A549 (cell line): ENCODE measurements around the gene PRDM15. TPM values are rescaled to one million over a fixed set of nuclear protein-coding genes. Genes with fewer than 3 reads are reported as not detected.

ENCODE experiments used
- ATAC-seq, 2 experiments: fragments of 200-7000 bp in 1 of 2; fragments of >200 bp in 1 of 2; cut with Nextera tagmentation in 1 of 2; cut with Tn5 transposase in 1 of 2; 3 replicates each; pipeline versions ENCODE4 v1.8.0 to v1.9.1; 2018 to 2020; ENCODE audit warnings: mild to moderate bottlenecking in 1 of 2, moderate library complexity in 1 of 2
- CTCF ChIA-PET: fragments of 300-600 bp; sonication (Branson Sonifier 250); formaldehyde crosslinking; extraction: SDS; loops from one replicate; lab custom pipeline; 2021; ENCODE audit warnings: antibody characterized with exemption, inconsistent platforms; lab: Yijun Ruan, JAX
- POLR2A ChIA-PET: fragments of 350-600 bp; formaldehyde crosslinking; extraction: SDS; loops from one replicate; lab custom pipeline; 2021; ENCODE audit warnings: antibody characterized with exemption, inconsistent platforms; lab: Yijun Ruan, JAX
- DNase-seq, 2 experiments: peaks; one replicate each; pipeline versions ENCODE4 v3.0.0 to v3.0.0-alpha.2; 2011 to 2016; ENCODE audit warnings: low read depth in 1 of 2, low spot score in 1 of 2
- FAIRE-seq: peaks from 2 replicates; lab custom pipeline; 2011; peaks lifted over from hg19 to GRCh38; lab: Jason Lieb, UNC
- H3K27ac ChIP-seq, 2 experiments: fragments of >200 bp; sonication (Bioruptor Twin); formaldehyde crosslinking; 3 replicates each; pipeline ENCODE4 v1.5.1; 2016 to 2017
- H3K4me1 ChIP-seq: fragments of >200 bp; sonication (Bioruptor Twin); formaldehyde crosslinking; 3 replicates; pipeline ENCODE4 v1.6.1; 2016
- H3K4me2 ChIP-seq: fragments of >200 bp; sonication (Bioruptor Twin); formaldehyde crosslinking; 3 replicates; pipeline ENCODE4 v1.6.1; 2016
- H3K4me3 ChIP-seq: fragments of >200 bp; sonication (Bioruptor Twin); formaldehyde crosslinking; 3 replicates; pipeline ENCODE4 v1.5.1; 2016
- H3K9me3 ChIP-seq: fragments of >200 bp; sonication (Bioruptor Twin); formaldehyde crosslinking; 3 replicates; pipeline ENCODE4 v1.6.1; 2016
- ATOH8 ChIP-seq: fragments of 250-450 bp; sonication (Bioruptor Pico); IDR thresholded peaks from 2 replicates; pipeline ENCODE4 v1.5.0; 2020; ENCODE audit warnings: low read depth, mild to moderate bottlenecking, moderate library complexity
- BHLHE40 ChIP-seq: IDR thresholded peaks from 2 replicates; pipeline ENCODE4 v1.6.1; 2012; ENCODE audit warnings: low read depth, low read length, inconsistent platforms
- CEBPB ChIP-seq, 2 experiments: fragments of >200 bp in 1 of 2; sonication (Bioruptor Twin) in 1 of 2; formaldehyde crosslinking in 1 of 2; IDR thresholded peaks; 2 replicates each; pipeline ENCODE4 v1.6.1; 2012 to 2016
- EHMT2 ChIP-seq: fragments of 200-600 bp; sonication (generic); IDR thresholded peaks from 2 replicates; pipeline ENCODE4 v1.6.1; 2016; ENCODE audit warnings: antibody characterized with exemption, low read depth, mild to moderate bottlenecking, moderate library complexity
- ESRRA ChIP-seq: fragments of 150-350 bp; IDR thresholded peaks from 2 replicates; pipeline ENCODE4 v1.6.1; 2014; ENCODE audit warnings: mild to moderate bottlenecking, low read length, borderline replicate concordance
- FOSL2 ChIP-seq, 2 experiments: fragments of 450-650 bp in 1 of 2; fragments of >200 bp in 1 of 2; sonication (Bioruptor Twin) in 1 of 2; formaldehyde crosslinking; IDR thresholded peaks; 2 replicates each; pipeline versions ENCODE4 v1.5.0 to v1.6.1; 2016 to 2020; ENCODE audit warnings: mild to moderate bottlenecking in 1 of 2, moderate library complexity in 1 of 2
- GATA3 ChIP-seq: IDR thresholded peaks from 2 replicates; pipeline ENCODE4 v1.6.1; 2012; ENCODE audit warnings: borderline replicate concordance
- HDAC2 ChIP-seq: fragments of 200-600 bp; sonication (generic); IDR thresholded peaks from 2 replicates; pipeline ENCODE4 v1.6.1; 2016
- HES2 ChIP-seq: fragments of >200 bp; sonication (Bioruptor Twin); formaldehyde crosslinking; IDR thresholded peaks from 2 replicates; pipeline ENCODE4 v1.6.1; 2016
- HEYL ChIP-seq: fragments of 250-450 bp; sonication (Bioruptor Pico); IDR thresholded peaks from 2 replicates; pipeline ENCODE4 v1.8.0; 2021; ENCODE audit warnings: mild to moderate bottlenecking, moderate library complexity
- JUN ChIP-seq, 2 experiments: fragments of >200 bp; sonication (Bioruptor Twin); formaldehyde crosslinking; IDR thresholded peaks; 2 replicates in 1 of 2; 3 replicates in 1 of 2; pipeline ENCODE4 v1.6.1; 2016 to 2017
- PHF8 ChIP-seq: fragments of 200-600 bp; sonication (generic); IDR thresholded peaks from 2 replicates; pipeline ENCODE4 v1.6.1; 2016; ENCODE audit warnings: low read depth, mild to moderate bottlenecking, antibody characterized with exemption, moderate library complexity, borderline replicate concordance
- POLR2AphosphoS2 ChIP-seq: conservative IDR thresholded peaks from 2 replicates; pipeline ENCODE4 v1.6.1; 2012; ENCODE audit warnings: low read length, improper control_type of control experiment, inconsistent platforms
- RARB ChIP-seq: fragments of 250-450 bp; sonication (Bioruptor Pico); IDR thresholded peaks from 2 replicates; pipeline ENCODE4 v1.8.0; 2021; ENCODE audit warnings: mild to moderate bottlenecking, moderate library complexity
- RCOR1 ChIP-seq: fragments of 150-350 bp; IDR thresholded peaks from 2 replicates; pipeline ENCODE4 v1.6.1; 2014; ENCODE audit warnings: antibody characterized with exemption, low read length, low read depth
- REST ChIP-seq: fragments of 200-600 bp; sonication (generic); IDR thresholded peaks from 2 replicates; pipeline ENCODE4 v1.6.1; 2016; ENCODE audit warnings: antibody characterized with exemption, mild to moderate bottlenecking, moderate library complexity
- SREBF2 ChIP-seq: fragments of 450-650 bp; IDR thresholded peaks from 2 replicates; pipeline ENCODE4 v1.6.1; 2014; ENCODE audit warnings: mild to moderate bottlenecking, moderate library complexity
- TFCP2L1 ChIP-seq: fragments of 250-450 bp; sonication (Bioruptor Pico); IDR thresholded peaks from 2 replicates; pipeline ENCODE4 v1.5.0; 2021; ENCODE audit warnings: mild to moderate bottlenecking
- TP53 ChIP-seq: fragments of 250-450 bp; sonication (Bioruptor Pico); IDR thresholded peaks from 2 replicates; pipeline ENCODE4 v1.5.0; 2021; ENCODE audit warnings: mild to moderate bottlenecking, moderate library complexity
- ZC3H11A ChIP-seq: fragments of 450-650 bp; IDR thresholded peaks from 2 replicates; pipeline ENCODE4 v1.6.1; 2014; ENCODE audit warnings: antibody characterized with exemption, mild to moderate bottlenecking
- ZFP36 ChIP-seq: fragments of 450-650 bp; IDR thresholded peaks from 2 replicates; pipeline ENCODE4 v1.6.1; 2014; ENCODE audit warnings: borderline replicate concordance; ENCODE audit not compliant: partially characterized antibody
- WGBS: methylation state at CpG from one replicate; pipeline ENCODE4 v1.1.6; 2017; ENCODE audit errors: missing lambda C conversion rate; 5-methylcytosine and 5-hydroxymethylcytosine counted together
- polyA plus RNA-seq, 4 experiments: library from polyadenylated mRNA; depleted of rRNA in 3 of 4; stranded (reverse); fragments of >200 nt; fragmentation: RNase III in 1 of 4; extraction: RNeasy Plus Mini Kit Qiagen cat#74134 plus additional on column Dnase treatment in 1 of 4; gene quantifications; 2 replicates in 3 of 4; 3 replicates in 1 of 4; pipeline ENCODE4 v1.2.3, GENCODE V29; 2011 to 2017

Gene PRDM15
- polyA plus RNA-seq, 2 of the 4 experiments (the other 2 are of a cell fraction) = 4.5 to 6.1 TPM

DNA sequence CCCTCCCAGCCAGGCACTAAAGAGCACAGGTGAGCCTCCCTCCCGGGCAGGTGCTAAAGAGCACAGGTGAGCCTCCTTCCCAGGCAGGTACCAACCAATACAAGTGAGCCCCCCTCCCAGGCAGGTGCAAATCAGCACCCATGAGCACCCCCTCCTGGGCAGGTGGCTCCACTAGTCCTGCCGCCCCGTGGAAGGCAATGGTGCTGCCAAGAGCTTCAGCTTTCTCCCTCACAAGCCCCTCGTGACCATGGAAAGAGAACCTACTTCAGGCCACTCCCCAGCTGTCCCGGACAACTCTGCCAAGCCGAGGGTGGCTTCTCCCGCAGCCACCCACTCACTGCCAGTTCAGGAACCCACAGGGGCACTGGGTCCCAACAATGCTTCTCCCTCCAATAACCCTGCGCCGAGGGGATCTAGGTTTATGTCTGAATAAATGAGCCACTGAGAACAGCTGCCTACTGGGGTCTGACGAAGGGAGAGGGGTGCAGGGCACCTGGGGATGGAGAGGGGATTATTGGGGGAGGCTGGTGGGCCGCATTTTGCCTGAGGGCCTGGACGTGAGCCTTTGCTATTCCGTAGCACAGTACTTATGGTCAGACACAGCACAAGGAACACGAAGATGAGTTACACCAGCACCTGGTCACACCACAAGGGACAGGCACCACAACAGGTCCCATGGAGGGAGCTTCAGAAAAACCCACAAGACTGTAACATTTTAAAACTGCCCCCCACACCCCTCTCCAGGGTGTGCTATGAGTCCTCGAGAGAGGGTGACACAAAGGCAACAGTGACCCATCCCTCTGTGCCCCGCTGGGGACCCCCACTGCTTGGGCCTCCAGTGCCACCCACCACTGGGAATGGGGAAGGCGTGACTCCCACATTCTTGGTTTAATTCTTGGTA is 46.3 kb downstream of the PRDM15 start (continued):
- no peak for TF ChIP-seq RCOR1
- TF ChIP-seq BHLHE40 = no peak
- no peak for TF ChIP-seq TFCP2L1 (CRISPR knock-in tag)
- no peak for TF ChIP-seq TP53 (CRISPR knock-in tag)
- no peak for TF ChIP-seq POLR2AphosphoS2

DNA sequence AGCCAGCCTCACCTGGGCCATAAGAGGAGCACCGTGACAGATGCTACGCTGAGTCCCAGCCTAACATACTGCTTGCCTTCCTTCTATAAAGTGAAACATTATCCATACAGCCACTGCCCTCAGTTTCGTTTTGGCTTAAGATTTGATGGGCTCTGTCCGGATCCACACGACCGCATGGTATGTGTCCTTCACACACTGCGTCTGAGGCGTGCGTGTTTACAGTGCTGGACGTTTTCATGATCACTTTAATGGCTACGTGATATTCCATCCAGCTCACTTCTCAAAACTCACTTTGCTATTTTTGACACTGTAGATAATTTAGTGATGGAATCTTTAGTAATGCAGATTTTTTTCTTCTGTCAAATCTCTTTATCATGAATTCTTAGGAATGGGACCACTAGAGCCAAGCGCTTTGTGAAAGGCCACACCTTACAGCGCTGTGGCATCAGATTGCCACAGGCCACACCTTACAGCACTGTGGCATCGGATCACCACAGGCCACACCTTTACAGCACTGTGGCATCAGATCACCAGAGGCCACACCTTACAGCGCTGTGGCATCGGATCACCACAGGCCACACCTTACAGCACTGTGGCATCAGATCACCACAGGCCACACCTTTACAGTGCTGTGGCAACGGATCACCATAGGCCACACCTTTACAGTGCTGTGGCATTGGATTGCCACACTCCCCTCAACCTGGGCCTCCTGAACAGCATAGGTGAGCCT is 47.1 kb downstream of the PRDM15 start:
- Histone ChIP-seq H3K4me2 (no peak overlapping the region), H3K4me1 (no peaks in the 10 kb centered on the region), H3K9me3 (no peaks in the 10 kb centered on the region), H3K27ac (no peak overlapping the region), H3K4me3 (no peak overlapping the region)
- 95% methylated on average over 15 of the region's 17 CpGs for WGBS
- CTCF ChIA-PET = interaction anchor here (1.1 kb wide), 1 partner anchor 15 kb away, joined by 3 read pairs; no protein-coding TSS in a partner anchor
- TF ChIP-seq HES2 = no peak
- no peak for TF ChIP-seq CEBPB (IDR thresholded peaks at IDR 0.05)
- TF ChIP-seq SREBF2 = no peak
- TF ChIP-seq HEYL (CRISPR knock-in tag) = no peak
- no peak for TF ChIP-seq HDAC2
- no peak for TF ChIP-seq JUN (IDR thresholded peaks at IDR 0.05)
- TF ChIP-seq ATOH8 = no peak
- TF ChIP-seq POLR2AphosphoS2 = no peak
- TF ChIP-seq, all 56 proteins: peak for 0
- no peak for ATAC-seq
- no peak for FAIRE-seq
- DNase-seq = no peak
- POLR2A ChIA-PET = no interaction called here

GRCh38 chr21:41831453-41831831 is 47.7 kb downstream of the PRDM15 start:
- no peak for TF ChIP-seq ZC3H11A
- no peak for TF ChIP-seq ZFP36
- no peak for TF ChIP-seq FOSL2 (IDR thresholded peaks at IDR 0.05)
- TF ChIP-seq FOSL2 (CRISPR knock-in tag; IDR thresholded peaks at IDR 0.05) = no peak
- no peak for TF ChIP-seq GATA3
- no peak for TF ChIP-seq ESRRA
- no peak for TF ChIP-seq EHMT2
- TF ChIP-seq PHF8 = no peak
- TF ChIP-seq RARB = no peak
- TF ChIP-seq HES2 = no peak
- no peak for TF ChIP-seq POLR2AphosphoS2
- TF ChIP-seq TP53 (CRISPR knock-in tag) = no peak
- no peak for TF ChIP-seq REST
- Histone ChIP-seq H3K9me3 (no peaks in the 10 kb centered on the region), H3K4me2 (no peak overlapping the region), H3K4me1 (no peaks in the 10 kb centered on the region), H3K27ac (no peak overlapping the region), H3K4me3 (no peak overlapping the region)
- no peak for ATAC-seq
- CTCF ChIA-PET = no interaction called here
- POLR2A ChIA-PET = no interaction called here
- DNase-seq = no peak
- FAIRE-seq = no peak
- 95% methylated on average over 4 of the region's 8 CpGs for WGBS
